Measurements from ENCODE around the gene PHACTR1.

The PHACTR1 gene

DNA sequence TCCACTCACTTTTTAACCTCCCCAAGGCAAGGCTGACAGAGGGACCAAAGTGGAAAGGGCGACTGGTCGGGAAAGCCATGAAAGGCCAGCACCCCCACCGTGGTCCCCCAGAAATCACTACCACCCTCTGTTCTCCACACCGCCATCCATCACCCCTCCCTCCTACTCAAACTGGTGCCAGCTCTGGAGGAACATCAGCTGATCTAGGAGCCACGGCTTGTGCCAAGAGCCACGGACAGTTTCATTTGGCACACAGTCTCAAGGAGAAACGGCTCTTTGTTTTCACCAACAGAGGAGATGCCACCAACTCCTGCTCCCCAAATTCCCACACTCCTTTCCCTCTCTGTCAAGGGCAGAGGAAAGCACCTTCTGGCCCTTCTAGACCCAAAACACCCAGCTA is 585.7 kb downstream of the PHACTR1 start:
- no peaks in the 10 kb centered on the region for H3K9me3 ChIP-seq (ENCODE audit: control insufficient read depth, insufficient read depth, low read length)
- no peaks in the 10 kb centered on the region for H3K27me3 ChIP-seq (ENCODE audit: control insufficient read depth, insufficient read depth, low read length)
- no CpG with 5 or more reads among the region's 7 CpGs for WGBS (ENCODE audit: insufficient coverage, insufficient read length)
- H3K4me1 ChIP-seq (ENCODE audit: control insufficient read depth, insufficient read depth, low read length), result 0 out of 2 replicates have a peak, but pooled peaks cover 2% of the 10 kb centered on the region
- no peak overlapping the region for H3K27ac ChIP-seq (ENCODE audit: low read length)
- H3K36me3 ChIP-seq (ENCODE audit: control insufficient read depth, insufficient read depth, low read length), result peaks cover 11% of the 10 kb centered on the region
- no peak for DNase-seq (ENCODE audit: low read depth, low spot score)
- H3K4me3 ChIP-seq (ENCODE audit: low read length), result no peak overlapping the region

DNA sequence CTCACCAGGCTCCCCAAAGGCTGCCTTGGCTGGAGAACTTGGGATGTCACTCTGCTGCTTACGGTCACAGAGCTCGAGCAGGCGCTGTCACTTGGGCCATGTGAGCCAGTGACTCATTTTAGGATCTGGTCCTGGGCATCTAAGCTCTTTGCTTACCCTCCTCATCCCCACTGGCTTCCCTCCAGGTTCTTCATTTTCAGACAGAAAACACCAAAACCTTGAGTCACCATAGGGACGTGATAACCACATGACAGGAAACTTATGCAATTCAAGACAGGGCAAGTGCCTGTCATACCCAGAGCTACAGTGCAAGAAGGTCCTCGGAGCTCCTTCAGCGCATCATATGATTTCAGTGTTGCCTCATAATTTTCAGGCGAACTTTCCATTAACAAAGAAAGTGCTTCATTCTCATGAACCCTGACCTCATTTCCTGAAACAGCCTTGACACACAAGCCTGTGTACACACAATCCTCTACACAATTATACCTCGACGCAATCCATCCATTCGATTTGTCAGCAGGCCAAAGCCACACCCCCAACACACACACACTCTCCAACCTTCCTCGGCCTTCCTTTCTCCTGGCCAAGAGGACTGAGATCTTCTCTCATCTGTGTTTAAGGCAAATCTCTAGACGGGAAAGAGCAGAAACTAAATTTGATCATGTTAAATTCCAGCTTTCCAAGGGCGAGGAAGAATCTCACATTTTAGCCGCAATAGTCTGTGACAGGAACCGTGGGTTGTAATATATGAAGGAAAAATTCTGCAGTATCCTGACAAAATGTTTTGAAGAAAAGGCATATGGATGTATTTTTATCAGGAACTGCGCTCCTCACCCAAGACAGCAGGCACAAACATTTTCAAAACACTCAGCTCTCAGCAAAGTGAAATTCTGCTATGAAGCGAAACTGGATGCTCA is 586.4 kb downstream of the PHACTR1 start:
- DNase-seq (ENCODE audit: low read depth, low spot score), result no peak
- Histone ChIP-seq H3K36me3 (ENCODE audit: control insufficient read depth, insufficient read depth, low read length) (peaks cover 13% of the 10 kb centered on the region), H3K27ac (ENCODE audit: low read length) (no peak overlapping the region), H3K9me3 (ENCODE audit: control insufficient read depth, insufficient read depth, low read length) (no peaks in the 10 kb centered on the region), H3K4me1 (ENCODE audit: control insufficient read depth, insufficient read depth, low read length) (0 out of 2 replicates have a peak, but pooled peaks cover 2% of the 10 kb centered on the region), H3K27me3 (ENCODE audit: control insufficient read depth, insufficient read depth, low read length) (no peaks in the 10 kb centered on the region), H3K4me3 (ENCODE audit: low read length) (no peak overlapping the region)
- WGBS (ENCODE audit: insufficient coverage, insufficient read length), result 100% methylated on average over 3 of the region's 17 CpGs

DNA sequence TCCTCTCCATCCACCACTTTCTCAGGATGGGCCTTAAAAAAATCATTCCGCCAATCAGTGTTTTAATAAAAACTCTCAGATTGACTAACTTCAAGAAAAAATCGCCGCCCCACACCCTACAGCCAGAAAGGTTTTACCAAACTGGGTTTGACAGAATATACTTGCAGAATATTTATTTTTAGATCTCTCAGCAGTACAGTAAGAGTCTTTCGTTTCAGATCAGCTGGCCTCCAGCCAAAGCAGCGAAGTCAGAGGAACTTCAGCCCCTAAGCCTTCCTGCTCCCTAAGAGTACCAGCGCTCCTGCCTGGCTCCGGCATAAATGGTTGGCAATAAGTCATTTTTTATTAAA is 587.1 kb downstream of the PHACTR1 start:
- no CpG with 5 or more reads among the region's 7 CpGs for WGBS (ENCODE audit: insufficient coverage, insufficient read length)
- H3K4me3 ChIP-seq (ENCODE audit: low read length), result no peak overlapping the region

DNA sequence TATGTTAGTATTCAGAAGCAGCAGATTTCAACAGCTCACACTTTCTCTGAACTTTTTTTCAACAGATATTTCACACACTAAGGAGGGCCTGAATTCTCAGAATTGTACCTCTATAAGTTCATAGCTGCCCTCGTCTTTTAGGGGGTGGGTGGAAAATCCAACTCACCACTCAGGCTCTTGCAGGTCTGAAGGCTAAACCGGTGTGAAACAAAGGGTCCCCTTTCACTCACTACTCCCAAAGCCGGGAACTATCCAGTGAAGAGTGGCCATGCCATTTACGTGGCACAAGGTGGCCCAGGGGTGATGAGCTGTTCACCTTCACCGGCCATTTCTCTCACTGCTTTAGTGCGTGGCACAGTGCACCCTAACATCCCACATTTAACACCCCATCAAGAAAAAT is 587.5 kb downstream of the PHACTR1 start:
- Histone ChIP-seq H3K9me3 (ENCODE audit: control insufficient read depth, insufficient read depth, low read length) (no peaks in the 10 kb centered on the region), H3K4me1 (ENCODE audit: control insufficient read depth, insufficient read depth, low read length) (0 out of 2 replicates have a peak, but pooled peaks cover 2% of the 10 kb centered on the region), H3K27ac (ENCODE audit: low read length) (no peak overlapping the region), H3K36me3 (ENCODE audit: control insufficient read depth, insufficient read depth, low read length) (peaks cover 13% of the 10 kb centered on the region), H3K27me3 (ENCODE audit: control insufficient read depth, insufficient read depth, low read length) (no peaks in the 10 kb centered on the region), H3K4me3 (ENCODE audit: low read length) (no peak overlapping the region)
- DNase-seq (ENCODE audit: low read depth, low spot score), result no peak
- WGBS (ENCODE audit: insufficient coverage, insufficient read length), result no CpG with 5 or more reads among the region's 6 CpGs

More for the DNA sequence above, 587.1 kb downstream of the PHACTR1 start:
- no peak for DNase-seq (ENCODE audit: low read depth, low spot score)
- Histone ChIP-seq H3K27me3 (ENCODE audit: control insufficient read depth, insufficient read depth, low read length) (no peaks in the 10 kb centered on the region), H3K36me3 (ENCODE audit: control insufficient read depth, insufficient read depth, low read length) (peaks cover 13% of the 10 kb centered on the region), H3K4me1 (ENCODE audit: control insufficient read depth, insufficient read depth, low read length) (0 out of 2 replicates have a peak, but pooled peaks cover 2% of the 10 kb centered on the region), H3K9me3 (ENCODE audit: control insufficient read depth, insufficient read depth, low read length) (no peaks in the 10 kb centered on the region), H3K27ac (ENCODE audit: low read length) (no peak overlapping the region)

DNA sequence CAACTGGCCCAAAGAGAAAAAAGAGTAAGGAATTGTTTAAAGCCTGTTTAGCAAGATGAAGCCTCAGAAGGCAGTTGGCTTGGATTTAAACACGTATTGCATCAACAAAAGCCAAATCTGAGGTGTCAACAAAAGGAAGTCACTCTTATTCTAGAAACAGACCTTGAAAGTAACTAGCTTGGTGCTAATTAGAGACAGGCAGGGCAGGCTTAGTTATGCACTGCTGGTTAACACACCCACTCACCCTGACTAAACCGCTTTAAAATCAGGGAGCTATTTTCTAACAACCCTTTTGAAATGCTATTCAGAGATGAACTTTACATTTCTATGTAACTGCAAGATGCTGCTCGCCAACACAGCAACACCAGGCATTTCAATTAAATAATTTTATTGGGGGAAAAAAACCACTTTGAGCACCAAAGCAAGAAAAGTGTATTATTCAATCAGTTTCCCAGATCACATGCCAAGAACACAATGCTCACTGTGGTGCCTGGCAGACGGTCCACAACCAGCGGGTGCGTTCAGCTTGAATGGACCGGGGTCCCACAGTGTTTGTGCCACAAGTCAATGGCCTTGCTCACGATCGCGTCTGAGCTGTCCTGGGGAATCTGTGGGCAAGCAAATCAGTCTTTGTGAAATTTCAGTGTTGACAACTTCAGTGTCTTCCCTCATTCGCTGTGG is 588.2 kb downstream of the PHACTR1 start:
- Histone ChIP-seq H3K4me3 (ENCODE audit: low read length) (no peak overlapping the region), H3K9me3 (ENCODE audit: control insufficient read depth, insufficient read depth, low read length) (no peaks in the 10 kb centered on the region), H3K27me3 (ENCODE audit: control insufficient read depth, insufficient read depth, low read length) (no peaks in the 10 kb centered on the region), H3K27ac (ENCODE audit: low read length) (no peak overlapping the region), H3K4me1 (ENCODE audit: control insufficient read depth, insufficient read depth, low read length) (0 out of 2 replicates have a peak, but pooled peaks cover 2% of the 10 kb centered on the region), H3K36me3 (ENCODE audit: control insufficient read depth, insufficient read depth, low read length) (peaks cover 13% of the 10 kb centered on the region)
- WGBS (ENCODE audit: insufficient coverage, insufficient read length), result no CpG with 5 or more reads among the region's 11 CpGs
- DNase-seq (ENCODE audit: low read depth, low spot score), result no peak

DNA sequence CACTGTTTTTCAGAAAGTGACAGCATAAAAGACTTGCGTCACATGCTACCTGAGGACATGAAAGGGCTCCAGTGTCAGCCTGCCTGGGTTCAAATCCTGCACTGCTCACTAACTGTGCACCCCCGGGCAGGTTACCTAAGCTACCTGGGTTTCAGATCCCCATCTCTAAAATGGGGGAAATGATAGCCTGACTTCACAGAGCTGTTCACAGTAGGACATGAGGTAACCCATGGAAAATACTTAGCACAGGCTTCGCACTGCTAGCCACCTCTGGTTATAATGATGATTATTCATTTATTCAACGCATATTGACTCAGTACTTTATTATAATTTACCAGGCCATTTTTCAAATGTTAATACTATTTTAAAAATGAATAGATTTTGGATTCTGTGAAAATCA is 588.7 kb downstream of the PHACTR1 start:
- no peaks in the 10 kb centered on the region for H3K27me3 ChIP-seq (ENCODE audit: control insufficient read depth, insufficient read depth, low read length)
- no peak for DNase-seq (ENCODE audit: low read depth, low spot score)
- H3K27ac ChIP-seq (ENCODE audit: low read length), result no peak overlapping the region
- H3K4me1 ChIP-seq (ENCODE audit: control insufficient read depth, insufficient read depth, low read length), result 0 out of 2 replicates have a peak, but pooled peaks cover 2% of the 10 kb centered on the region
- H3K4me3 ChIP-seq (ENCODE audit: low read length), result no peak overlapping the region
- WGBS (ENCODE audit: insufficient coverage, insufficient read length), result no CpG with 5 or more reads among the region's 4 CpGs
- peaks cover 13% of the 10 kb centered on the region for H3K36me3 ChIP-seq (ENCODE audit: control insufficient read depth, insufficient read depth, low read length)
- H3K9me3 ChIP-seq (ENCODE audit: control insufficient read depth, insufficient read depth, low read length), result no peaks in the 10 kb centered on the region

DNA sequence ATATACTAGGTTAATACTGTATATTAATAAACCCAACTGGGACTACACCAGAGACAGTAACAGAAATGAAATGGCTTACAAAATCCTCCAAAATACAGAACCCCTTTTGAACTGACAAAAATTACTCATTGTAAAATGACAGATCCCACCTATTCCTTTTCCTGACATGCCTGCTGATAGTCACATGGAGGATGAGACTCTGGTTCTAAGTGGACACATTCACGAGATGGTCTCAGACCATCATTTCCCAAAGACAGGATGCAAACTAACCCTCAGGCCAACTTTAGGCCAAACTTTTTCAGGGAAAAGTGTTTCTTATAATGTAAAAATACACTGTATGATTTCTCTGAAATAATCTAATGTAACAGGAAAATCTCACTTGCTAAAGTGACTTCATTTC is 589.2 kb downstream of the PHACTR1 start:
- H3K4me3 ChIP-seq (ENCODE audit: low read length), result no peak overlapping the region
- no peaks in the 10 kb centered on the region for H3K27me3 ChIP-seq (ENCODE audit: control insufficient read depth, insufficient read depth, low read length)
- no peak for DNase-seq (ENCODE audit: low read depth, low spot score)
- H3K9me3 ChIP-seq (ENCODE audit: control insufficient read depth, insufficient read depth, low read length), result no peaks in the 10 kb centered on the region
- no CpG with 5 or more reads among the region's 1 CpG for WGBS (ENCODE audit: insufficient coverage, insufficient read length)
- H3K36me3 ChIP-seq (ENCODE audit: control insufficient read depth, insufficient read depth, low read length), result peaks cover 13% of the 10 kb centered on the region
- 0 out of 2 replicates have a peak, but pooled peaks cover 2% of the 10 kb centered on the region for H3K4me1 ChIP-seq (ENCODE audit: control insufficient read depth, insufficient read depth, low read length)
- H3K27ac ChIP-seq (ENCODE audit: low read length), result no peak overlapping the region

DNA sequence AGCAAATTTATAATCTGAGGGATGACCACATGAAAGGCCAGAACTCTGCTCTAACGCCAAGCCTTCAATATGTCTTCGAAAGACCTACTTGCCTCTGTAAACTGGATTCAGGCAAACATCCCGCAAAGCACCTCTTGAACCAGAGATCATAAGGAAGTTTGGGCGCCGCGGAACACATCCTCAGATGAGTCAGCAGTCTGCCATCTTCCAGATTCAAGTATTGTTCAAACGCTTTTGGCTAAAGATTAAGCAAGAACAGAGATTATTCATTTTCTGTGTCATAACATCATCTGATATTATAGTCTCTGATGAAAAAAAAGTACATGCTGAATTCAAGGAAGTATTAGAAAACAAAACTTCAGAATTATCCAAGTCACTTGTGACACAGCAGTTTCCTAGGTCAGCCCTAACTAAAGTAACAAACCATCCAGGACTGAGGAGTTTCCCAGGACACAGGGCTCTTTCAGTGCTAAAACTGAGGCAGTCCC is 591.0 kb downstream of the PHACTR1 start:
- peaks cover 12% of the 10 kb centered on the region for H3K36me3 ChIP-seq (ENCODE audit: control insufficient read depth, insufficient read depth, low read length)
- no CpG with 5 or more reads among the region's 7 CpGs for WGBS (ENCODE audit: insufficient coverage, insufficient read length)
- no peak overlapping the region for H3K27ac ChIP-seq (ENCODE audit: low read length)
- 0 out of 2 replicates have a peak, but pooled peaks cover 2% of the 10 kb centered on the region for H3K4me1 ChIP-seq (ENCODE audit: control insufficient read depth, insufficient read depth, low read length)
- H3K4me3 ChIP-seq (ENCODE audit: low read length), result no peak overlapping the region
- H3K27me3 ChIP-seq (ENCODE audit: control insufficient read depth, insufficient read depth, low read length), result no peaks in the 10 kb centered on the region
- no peak for DNase-seq (ENCODE audit: low read depth, low spot score)
- H3K9me3 ChIP-seq (ENCODE audit: control insufficient read depth, insufficient read depth, low read length), result no peaks in the 10 kb centered on the region

DNA sequence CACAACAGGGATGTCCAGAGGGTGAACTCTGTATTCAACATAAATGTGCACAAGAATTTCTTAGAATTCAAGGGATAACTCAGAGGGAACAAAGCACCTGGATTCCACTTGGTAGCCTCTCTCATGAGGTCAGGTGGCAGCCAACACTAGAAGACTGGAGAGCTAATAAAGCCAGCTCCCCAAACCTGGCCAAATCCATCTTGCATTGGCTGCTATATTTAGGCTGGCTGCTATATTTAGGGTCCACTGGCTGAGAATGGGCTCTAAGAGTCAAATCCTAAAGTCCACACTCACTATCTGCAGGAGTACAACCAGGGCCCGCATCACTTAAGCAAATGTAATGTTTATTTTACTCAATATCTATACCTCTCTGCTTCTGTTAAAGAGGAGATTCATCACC is 591.8 kb downstream of the PHACTR1 start:
- H3K4me3 ChIP-seq (ENCODE audit: low read length), result no peak overlapping the region
- H3K9me3 ChIP-seq (ENCODE audit: control insufficient read depth, insufficient read depth, low read length), result no peaks in the 10 kb centered on the region
- H3K27me3 ChIP-seq (ENCODE audit: control insufficient read depth, insufficient read depth, low read length), result no peaks in the 10 kb centered on the region
- H3K27ac ChIP-seq (ENCODE audit: low read length), result no peak overlapping the region
- WGBS (ENCODE audit: insufficient coverage, insufficient read length), result no CpG with 5 or more reads among the region's 1 CpG
- peaks cover 5% of the 10 kb centered on the region; the same call in 1 of the 2 replicates for H3K36me3 ChIP-seq (ENCODE audit: control insufficient read depth, insufficient read depth, low read length)
- H3K4me1 ChIP-seq (ENCODE audit: control insufficient read depth, insufficient read depth, low read length), result 0 out of 2 replicates have a peak, but pooled peaks cover 2% of the 10 kb centered on the region
- no peak for DNase-seq (ENCODE audit: low read depth, low spot score)

DNA sequence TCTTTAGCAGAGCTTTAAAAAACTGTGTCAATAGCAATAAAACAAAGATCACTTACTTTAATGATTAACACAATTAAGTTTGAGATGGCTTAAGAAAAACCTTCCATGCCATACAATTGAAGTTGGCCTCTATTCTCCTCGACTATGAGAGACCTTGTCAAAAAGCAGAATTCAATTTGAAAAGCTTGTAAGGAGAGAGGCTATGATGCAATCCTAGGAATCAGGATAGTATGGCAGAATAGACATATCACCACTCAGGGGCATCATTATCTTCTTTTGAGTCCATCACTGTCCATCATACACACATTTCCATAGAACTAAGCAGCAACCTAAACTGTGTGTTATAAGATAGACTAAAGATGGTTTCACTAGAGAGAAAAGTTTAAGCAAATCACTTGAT is 594.6 kb downstream of the PHACTR1 start:
- Histone ChIP-seq H3K36me3 (ENCODE audit: control insufficient read depth, insufficient read depth, low read length) (peaks cover 5% of the 10 kb centered on the region; the same call in 1 of the 2 replicates), H3K27me3 (ENCODE audit: control insufficient read depth, insufficient read depth, low read length) (no peaks in the 10 kb centered on the region), H3K4me1 (ENCODE audit: control insufficient read depth, insufficient read depth, low read length) (no peaks in the 10 kb centered on the region), H3K4me3 (ENCODE audit: low read length) (no peak overlapping the region), H3K9me3 (ENCODE audit: control insufficient read depth, insufficient read depth, low read length) (no peaks in the 10 kb centered on the region), H3K27ac (ENCODE audit: low read length) (no peak overlapping the region)
- WGBS (ENCODE audit: insufficient coverage, insufficient read length), result no CpG with 5 or more reads among the region's 1 CpG
- DNase-seq (ENCODE audit: low read depth, low spot score), result no peak
